Mucosa of stomach (tissue), 1 donor: ENCODE measurements around the gene COG8.

ENCODE experiments used
- H3K27me3 ChIP-seq: one replicate; pipeline ENCODE4 v1.7.0; 2013; ENCODE audit warnings: mild to moderate bottlenecking, low read length; ENCODE audit not compliant: control insufficient read depth, insufficient read depth
- H3K36me3 ChIP-seq: one replicate; pipeline ENCODE4 v1.7.0; 2013; ENCODE audit warnings: low read length; ENCODE audit not compliant: control insufficient read depth, insufficient read depth
- H3K4me1 ChIP-seq: one replicate; pipeline ENCODE4 v1.7.0; 2013; ENCODE audit warnings: mild to moderate bottlenecking, low read length; ENCODE audit not compliant: control insufficient read depth, insufficient read depth
- H3K4me3 ChIP-seq: one replicate; pipeline ENCODE4 v1.7.0; 2013; ENCODE audit warnings: low read length
- H3K9ac ChIP-seq: one replicate; pipeline ENCODE4 v1.7.0; 2013; ENCODE audit warnings: mild to moderate bottlenecking, low read length, moderate library complexity
- H3K9me3 ChIP-seq: one replicate; pipeline ENCODE4 v1.7.0; 2013; ENCODE audit warnings: mild to moderate bottlenecking, low read length, moderate library complexity; ENCODE audit not compliant: control insufficient read depth
- donor health status: Pancreatic carcinoma.

The COG8 gene

DNA sequence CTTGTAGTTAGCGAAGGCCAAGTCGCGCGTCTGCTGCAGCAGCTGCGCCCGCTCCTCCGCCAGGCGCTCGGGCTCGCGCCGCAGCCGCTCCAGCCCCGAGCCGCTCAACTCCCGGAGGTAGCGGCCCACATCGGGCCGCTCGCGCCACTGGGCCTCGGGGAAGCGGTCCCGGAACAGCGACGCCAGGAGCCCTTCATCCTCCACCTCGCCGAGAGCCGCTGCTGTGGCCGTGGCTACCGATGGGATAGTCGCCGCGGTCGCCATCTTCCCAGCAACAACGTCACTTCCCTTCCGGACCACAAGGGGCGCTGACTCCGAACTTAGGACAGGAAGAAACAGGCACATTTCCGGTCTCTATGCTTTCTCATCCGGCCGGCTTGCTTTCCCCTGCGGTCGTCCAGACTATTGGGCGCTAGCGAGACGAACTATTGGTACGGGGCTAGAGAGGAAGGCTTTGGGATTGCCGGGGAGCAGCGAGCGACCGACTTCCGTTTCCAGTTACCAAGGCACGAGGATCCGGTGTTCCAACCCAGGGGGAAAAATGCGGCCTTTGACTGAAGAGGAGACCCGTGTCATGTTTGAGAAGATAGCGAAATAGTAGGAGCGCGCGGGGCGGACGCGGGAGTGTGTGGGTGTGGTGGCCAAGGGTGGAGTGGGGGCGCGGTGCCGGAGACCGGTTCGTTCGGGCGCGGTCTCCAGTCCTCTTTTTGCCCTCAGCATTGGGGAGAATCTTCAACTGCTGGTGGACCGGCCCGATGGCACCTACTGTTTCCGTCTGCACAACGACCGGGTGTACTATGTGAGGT is at the start of gene COG8, which contains the start of gene NIP7:
COG8 (minus strand) TSS at position 276 of the 806 bp plus-strand sequence; CDS start at position 264, 12 bp downstream.
NIP7 (plus strand) TSS at position 484 of the 806 bp plus-strand sequence; CDS start at position 542, 58 bp downstream.
- H3K36me3 ChIP-seq = no peaks in the 10 kb centered on the region
- H3K9ac ChIP-seq = peak within 1 kb of the TSS; percentile 78
- H3K4me3 ChIP-seq = peak within 1 kb of the TSS; percentile 85
- H3K9me3 ChIP-seq = no peaks in the 10 kb centered on the region
- no peaks in the 10 kb centered on the region for H3K27me3 ChIP-seq
- H3K4me1 ChIP-seq = peaks cover 7% of the 10 kb centered on the region

DNA sequence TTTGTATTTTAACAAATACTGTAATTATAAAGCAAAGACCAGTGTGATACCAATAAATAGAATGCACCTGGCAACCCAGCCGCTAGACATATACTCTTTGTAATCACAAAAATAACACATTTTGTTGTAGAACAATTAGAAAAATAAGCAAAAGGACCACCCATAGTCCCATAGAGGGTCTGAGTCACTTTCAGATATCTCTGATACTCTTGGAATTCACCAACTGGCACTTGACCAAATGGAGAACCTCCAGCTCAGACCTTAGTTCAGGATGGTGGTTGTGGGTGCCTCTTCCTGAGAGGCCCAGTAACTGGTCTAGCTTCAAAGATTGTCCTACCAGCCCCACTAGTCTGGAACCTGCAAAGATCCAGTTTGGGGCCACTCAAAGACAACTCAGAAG is 47.2 kb upstream of the COG8 start:
- Histone ChIP-seq H3K36me3 (no peaks in the 10 kb centered on the region), H3K9me3 (no peaks in the 10 kb centered on the region), H3K4me1 (no peaks in the 10 kb centered on the region), H3K4me3 (no peak overlapping the region), H3K9ac (no peak overlapping the region), H3K27me3 (no peaks in the 10 kb centered on the region)

- Histone ChIP-seq H3K4me3 (peak overlapping the region; percentile 23), H3K27me3 (no peaks in the 10 kb centered on the region), H3K9me3 (no peaks in the 10 kb centered on the region), H3K9ac (peak overlapping the region; percentile 71), H3K36me3 (no peaks in the 10 kb centered on the region), H3K4me1 (no peaks in the 10 kb centered on the region)
These were observed 45.6 kb upstream of the COG8 start for GRCh38 chr16:69384974-69385373.

- Histone ChIP-seq H3K4me3 (no peak overlapping the region), H3K9me3 (no peaks in the 10 kb centered on the region), H3K36me3 (no peaks in the 10 kb centered on the region), H3K9ac (no peak overlapping the region), H3K27me3 (no peaks in the 10 kb centered on the region), H3K4me1 (no peaks in the 10 kb centered on the region)
These were observed 43.1 kb upstream of the COG8 start for GRCh38 chr16:69382421-69382820.

DNA sequence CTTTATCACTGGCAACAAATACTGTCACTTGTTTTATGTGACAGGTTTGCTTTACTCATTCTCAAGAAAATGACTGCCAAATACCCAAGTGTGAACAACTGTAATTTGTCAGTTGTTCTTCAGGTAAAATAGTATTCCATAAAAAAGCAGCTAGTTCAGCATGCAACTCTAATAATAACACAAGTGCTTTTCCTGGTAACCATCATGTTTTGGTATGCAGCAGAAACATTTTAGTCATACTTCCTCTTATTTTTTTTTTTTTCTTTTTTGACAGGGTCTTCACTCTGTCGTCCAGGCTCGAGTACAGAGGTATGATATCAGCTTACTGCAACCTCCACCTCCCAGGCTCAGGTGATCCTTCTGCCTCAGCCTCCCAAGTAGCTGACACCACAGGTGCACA is 41.9 kb upstream of the COG8 start:
- Histone ChIP-seq H3K4me1 (no peaks in the 10 kb centered on the region), H3K27me3 (no peaks in the 10 kb centered on the region), H3K9me3 (no peaks in the 10 kb centered on the region), H3K36me3 (no peaks in the 10 kb centered on the region), H3K4me3 (no peak overlapping the region), H3K9ac (no peak overlapping the region)

- Histone ChIP-seq H3K9ac (no peak overlapping the region), H3K27me3 (no peaks in the 10 kb centered on the region), H3K4me3 (no peak overlapping the region), H3K4me1 (no peaks in the 10 kb centered on the region), H3K9me3 (no peaks in the 10 kb centered on the region), H3K36me3 (no peaks in the 10 kb centered on the region)
These were observed 39.4 kb upstream of the COG8 start for GRCh38 chr16:69378760-69379159.

- peaks cover 5% of the 10 kb centered on the region for H3K4me1 ChIP-seq
- no peaks in the 10 kb centered on the region for H3K9me3 ChIP-seq
- no peak overlapping the region for H3K4me3 ChIP-seq
- no peaks in the 10 kb centered on the region for H3K36me3 ChIP-seq
- H3K27me3 ChIP-seq = no peaks in the 10 kb centered on the region
- no peak overlapping the region for H3K9ac ChIP-seq
These were observed 38.7 kb upstream of the COG8 start for GRCh38 chr16:69378036-69378435.

DNA sequence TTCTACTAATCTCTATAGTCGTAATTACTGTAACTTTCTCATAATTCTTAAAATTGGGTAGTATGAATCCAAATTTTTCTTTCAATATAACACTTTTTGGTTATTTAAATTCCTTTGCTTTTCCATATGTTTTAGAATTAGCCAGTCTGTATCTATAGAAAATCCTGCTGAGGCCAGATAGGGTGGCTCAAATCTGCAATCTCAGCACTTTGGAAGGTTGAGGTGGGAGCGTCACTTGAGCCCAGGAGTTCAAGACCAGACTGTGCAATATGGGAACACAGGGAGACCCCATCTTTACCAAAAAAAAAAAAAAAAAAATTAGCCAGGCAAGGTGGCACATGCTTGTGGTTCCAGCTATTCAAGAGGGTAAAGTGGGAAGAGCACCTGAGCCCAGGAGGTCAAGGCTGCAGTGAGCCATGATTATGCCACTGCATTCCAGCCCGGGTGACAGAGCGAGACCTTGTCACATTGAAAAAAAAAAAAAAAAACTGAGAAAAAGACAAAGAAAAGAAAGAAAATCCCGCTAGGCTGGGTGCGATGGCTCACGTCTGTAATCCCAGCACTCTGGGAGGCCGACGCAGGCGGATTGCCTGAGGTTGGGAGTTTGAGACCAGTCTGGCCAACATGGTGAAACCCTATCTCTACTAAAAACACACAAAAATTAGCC is 37.2 kb upstream of the COG8 start:
- no peak overlapping the region for H3K4me3 ChIP-seq
- no peak overlapping the region for H3K9ac ChIP-seq
- no peaks in the 10 kb centered on the region for H3K36me3 ChIP-seq
- no peaks in the 10 kb centered on the region for H3K27me3 ChIP-seq
- peaks cover 5% of the 10 kb centered on the region for H3K4me1 ChIP-seq
- no peaks in the 10 kb centered on the region for H3K9me3 ChIP-seq

DNA sequence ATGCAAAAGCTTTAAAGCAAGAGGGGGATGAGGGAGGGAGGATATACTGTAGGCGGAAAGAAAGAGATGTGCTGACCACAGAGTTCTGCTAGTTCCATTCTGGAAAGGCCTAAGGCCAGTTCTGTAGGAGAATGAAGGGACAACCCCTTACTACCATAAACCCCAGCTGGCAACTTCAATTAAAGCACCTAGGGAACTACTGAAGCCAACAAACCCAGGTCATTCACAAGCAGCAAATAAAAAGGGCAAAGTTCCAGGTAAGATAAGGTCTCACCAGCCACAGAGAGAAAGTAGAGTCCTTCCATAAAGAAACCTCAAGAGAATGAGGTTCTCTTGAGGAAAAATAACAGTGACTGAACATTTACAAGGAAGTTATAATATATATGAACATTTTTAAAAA is 33.7 kb upstream of the COG8 start:
- no peaks in the 10 kb centered on the region for H3K27me3 ChIP-seq
- peaks cover 5% of the 10 kb centered on the region for H3K4me1 ChIP-seq
- peaks cover 12% of the 10 kb centered on the region for H3K36me3 ChIP-seq

GRCh38 chr16:69371564-69371963 is 32.2 kb upstream of the COG8 start:
- H3K9me3 ChIP-seq = no peaks in the 10 kb centered on the region
- H3K4me3 ChIP-seq = no peak overlapping the region
- H3K27me3 ChIP-seq = no peaks in the 10 kb centered on the region
- H3K4me1 ChIP-seq = peaks cover 5% of the 10 kb centered on the region
- H3K9ac ChIP-seq = no peak overlapping the region
- peaks cover 19% of the 10 kb centered on the region for H3K36me3 ChIP-seq

More for the DNA sequence above, 33.7 kb upstream of the COG8 start:
- no peak overlapping the region for H3K4me3 ChIP-seq
- no peaks in the 10 kb centered on the region for H3K9me3 ChIP-seq
- no peak overlapping the region for H3K9ac ChIP-seq

- Histone ChIP-seq H3K4me1 (peaks cover 5% of the 10 kb centered on the region), H3K9me3 (no peaks in the 10 kb centered on the region), H3K4me3 (no peak overlapping the region), H3K36me3 (peaks cover 26% of the 10 kb centered on the region), H3K9ac (no peak overlapping the region), H3K27me3 (no peaks in the 10 kb centered on the region)
These were observed 29.5 kb upstream of the COG8 start for GRCh38 chr16:69368866-69369265.

GRCh38 chr16:69367980-69368379 is 28.6 kb upstream of the COG8 start:
- Histone ChIP-seq H3K27me3 (no peaks in the 10 kb centered on the region), H3K9ac (no peak overlapping the region), H3K4me1 (no peaks in the 10 kb centered on the region), H3K9me3 (no peaks in the 10 kb centered on the region), H3K4me3 (no peak overlapping the region), H3K36me3 (peaks cover 26% of the 10 kb centered on the region)
